GM19452 (cell line): Measurements from ENCODE around the gene DOCK4.

Source experiments
- ATAC-seq: cut with Tn5 transposase; IDR thresholded peaks from one replicate; pipeline ENCODE4 v1.9.1; 2021; ENCODE audit not compliant: unreplicated experiment

DOCK4 gene

DNA sequence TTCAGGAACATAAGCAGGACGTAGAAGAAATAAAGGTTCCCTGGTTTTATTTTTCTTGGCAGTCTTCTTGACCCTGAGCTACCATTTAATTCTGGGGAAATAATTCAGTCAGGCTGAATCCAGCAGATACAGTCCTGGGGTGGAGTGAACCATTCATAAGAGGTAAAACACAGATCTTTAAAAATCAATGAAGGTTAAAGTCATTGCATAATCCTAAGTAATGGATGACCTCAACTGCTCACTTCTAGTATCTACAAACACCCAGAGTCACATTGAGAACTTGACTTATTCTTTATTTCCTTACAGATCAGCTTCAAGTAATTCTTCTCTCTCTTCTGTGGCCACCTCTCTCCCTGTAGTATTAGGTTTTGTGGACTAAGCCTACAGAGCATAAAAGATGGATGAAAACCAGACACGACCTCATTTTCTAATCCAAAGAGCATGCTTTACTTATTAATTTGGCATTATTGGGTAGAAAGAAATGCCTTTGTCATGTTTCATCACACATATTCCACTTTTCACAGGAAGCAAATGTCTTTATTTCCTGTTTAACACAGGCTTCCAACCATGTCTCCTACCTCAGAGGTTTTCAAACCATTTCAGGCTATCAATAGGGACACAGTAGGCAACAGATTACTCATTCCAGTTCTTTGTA lies 461.6 kb downstream of the DOCK4 start:
- no peak for ATAC-seq

DNA sequence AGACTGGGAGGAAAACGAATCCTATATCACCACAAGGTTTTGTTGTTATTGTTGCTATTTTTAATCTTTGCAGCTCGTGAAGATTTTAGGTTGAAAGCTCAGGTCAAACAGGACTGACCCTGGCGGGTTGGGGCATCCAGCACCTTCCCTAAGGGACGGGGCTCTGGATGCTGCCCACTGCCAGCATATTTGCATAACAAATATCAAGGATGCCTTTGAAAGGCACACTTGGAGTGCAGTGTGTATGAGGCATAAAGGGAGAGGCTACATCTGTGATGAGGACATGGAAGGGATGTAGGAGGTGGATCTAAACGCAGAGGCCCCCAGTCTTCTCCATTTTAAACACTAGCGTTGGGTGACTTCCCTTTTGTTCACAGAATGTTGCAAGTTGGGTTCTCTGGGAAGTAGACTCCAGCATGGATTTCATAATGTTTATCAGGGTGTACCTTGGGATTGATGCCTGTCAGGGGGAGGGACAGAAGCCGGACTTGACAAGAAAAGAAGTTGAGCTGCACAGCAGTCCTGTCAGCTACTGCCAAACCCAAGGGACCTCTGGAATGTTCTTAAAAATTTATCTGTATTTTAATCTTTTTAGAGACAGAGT lies 462.9 kb downstream of the DOCK4 start:
- ATAC-seq, result no peak

DNA sequence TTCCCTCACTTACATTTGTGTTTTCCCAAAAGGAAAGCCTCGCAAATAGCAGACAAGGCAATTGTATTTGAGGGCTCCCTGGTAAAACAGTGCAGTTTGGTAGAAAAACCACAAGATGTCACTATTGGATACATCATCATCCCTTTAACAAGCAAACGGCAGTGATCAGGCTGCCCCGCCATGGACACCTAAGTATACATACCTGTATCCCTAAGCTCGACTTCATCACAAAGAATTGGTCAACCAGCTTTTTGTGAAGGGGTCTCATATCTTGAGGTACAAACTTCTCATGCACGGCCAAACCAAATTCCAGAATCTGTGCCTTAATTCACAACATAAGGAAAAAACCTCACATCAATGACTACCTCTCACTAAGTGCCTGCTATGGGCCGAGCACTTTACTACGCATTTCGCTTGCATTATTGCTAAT lies 464.4 kb downstream of the DOCK4 start:
- ATAC-seq, result peak; percentile 86

- no peak for ATAC-seq
These were observed 465.3 kb downstream of the DOCK4 start for GRCh38 chr7:111740942-111741341.

DNA sequence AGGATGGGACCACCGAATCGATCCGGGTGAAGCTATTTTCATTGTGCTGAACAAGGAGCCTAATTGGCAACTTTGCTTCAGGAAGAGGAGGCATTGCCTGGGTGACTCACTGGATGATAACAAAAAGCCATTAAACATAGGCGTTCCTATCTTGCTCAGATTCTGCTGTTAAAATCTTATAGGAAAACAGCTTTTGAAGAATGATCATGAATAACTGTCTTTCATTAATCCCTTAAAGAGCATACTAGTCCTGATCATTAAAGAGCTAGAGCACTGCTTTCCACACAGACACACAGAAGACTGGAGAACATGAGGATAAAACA lies 469.7 kb downstream of the DOCK4 start:
- no peak for ATAC-seq

- ATAC-seq, result no peak
These were observed 470.3 kb downstream of the DOCK4 start for GRCh38 chr7:111735661-111736551.

GRCh38 chr7:111734954-111735660 lies 471.1 kb downstream of the DOCK4 start:
- ATAC-seq, result no peak

GRCh38 chr7:111732923-111733322 lies 473.3 kb downstream of the DOCK4 start:
- no peak for ATAC-seq

DNA sequence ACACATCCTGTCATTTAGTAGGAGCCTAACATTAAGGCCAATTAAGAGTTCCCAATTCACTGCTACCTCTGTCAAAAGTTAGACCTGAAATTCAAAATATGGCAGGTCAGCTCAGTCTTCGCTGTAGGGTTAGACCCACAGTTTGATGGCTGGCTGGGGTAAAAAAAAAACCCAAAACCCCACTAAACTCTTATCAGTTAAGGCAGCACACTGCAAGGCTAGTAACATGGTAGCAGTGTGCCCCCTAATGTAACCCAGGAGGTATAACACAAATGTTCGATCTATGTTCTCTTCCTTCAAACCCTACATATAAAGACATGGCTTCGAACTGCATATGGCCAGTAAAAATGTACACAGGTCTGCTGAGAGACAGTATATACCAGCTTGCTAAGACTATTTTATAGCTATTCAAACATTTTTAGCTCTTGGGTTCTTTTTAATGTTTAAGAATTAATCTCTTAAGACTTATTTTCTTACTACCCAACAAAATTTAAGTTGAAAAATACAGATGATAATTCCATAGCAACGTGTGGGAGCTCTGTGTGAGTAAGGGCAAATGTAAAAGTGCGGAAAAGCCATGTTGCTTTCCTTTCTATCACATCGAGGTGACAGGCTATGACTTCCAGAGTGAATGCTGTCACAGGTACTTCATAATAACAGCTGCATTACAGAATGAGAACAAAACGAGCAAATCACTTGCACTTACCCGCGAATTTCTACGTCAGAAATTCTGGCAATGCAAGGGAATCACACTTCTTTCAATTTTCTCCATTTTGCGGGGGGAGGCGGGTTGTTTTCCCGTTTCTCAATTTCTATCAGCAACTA lies 475.5 kb downstream of the DOCK4 start:
- no peak for ATAC-seq

DNA sequence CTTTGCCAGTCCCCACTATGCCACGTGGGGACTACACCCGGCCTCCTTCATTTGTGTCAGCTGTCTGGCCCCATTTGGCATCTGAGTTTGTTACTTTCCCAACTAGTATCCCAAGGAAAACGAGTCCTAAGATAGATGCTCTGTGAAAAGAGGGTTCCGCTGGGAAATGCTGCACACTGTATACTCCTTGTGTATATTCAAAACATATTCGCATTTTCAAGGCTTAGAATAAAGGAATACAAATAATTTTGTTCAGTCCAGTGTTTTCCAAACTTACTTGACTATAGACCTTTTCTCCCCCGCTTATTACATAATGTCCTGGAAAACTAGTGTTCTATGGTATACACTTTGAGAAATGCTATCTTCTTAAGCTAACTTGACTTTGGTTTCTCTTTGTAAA lies 476.1 kb downstream of the DOCK4 start:
- ATAC-seq, result no peak

DNA sequence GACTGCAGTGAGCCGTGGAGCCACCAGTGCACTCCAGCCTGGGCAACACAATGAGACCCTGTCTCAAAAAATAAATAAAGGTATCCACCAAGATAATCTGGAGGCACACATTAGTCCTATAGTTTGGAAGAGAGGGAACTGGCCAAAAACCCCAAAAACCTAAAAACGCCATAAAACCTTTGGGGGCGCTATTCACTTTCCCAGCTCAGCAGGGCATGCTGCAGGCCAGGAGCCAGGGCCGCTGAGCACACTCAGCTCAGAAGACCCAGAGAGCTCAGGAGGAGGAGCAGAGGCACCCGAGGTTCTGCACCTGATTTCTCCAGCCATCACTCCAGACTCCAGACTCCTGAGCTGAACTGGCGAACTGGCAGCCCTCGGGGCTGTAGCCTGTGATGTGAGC lies 476.7 kb downstream of the DOCK4 start:
- ATAC-seq, result no peak

- no peak for ATAC-seq
These were observed 477.6 kb downstream of the DOCK4 start for GRCh38 chr7:111728635-111728995.

DNA sequence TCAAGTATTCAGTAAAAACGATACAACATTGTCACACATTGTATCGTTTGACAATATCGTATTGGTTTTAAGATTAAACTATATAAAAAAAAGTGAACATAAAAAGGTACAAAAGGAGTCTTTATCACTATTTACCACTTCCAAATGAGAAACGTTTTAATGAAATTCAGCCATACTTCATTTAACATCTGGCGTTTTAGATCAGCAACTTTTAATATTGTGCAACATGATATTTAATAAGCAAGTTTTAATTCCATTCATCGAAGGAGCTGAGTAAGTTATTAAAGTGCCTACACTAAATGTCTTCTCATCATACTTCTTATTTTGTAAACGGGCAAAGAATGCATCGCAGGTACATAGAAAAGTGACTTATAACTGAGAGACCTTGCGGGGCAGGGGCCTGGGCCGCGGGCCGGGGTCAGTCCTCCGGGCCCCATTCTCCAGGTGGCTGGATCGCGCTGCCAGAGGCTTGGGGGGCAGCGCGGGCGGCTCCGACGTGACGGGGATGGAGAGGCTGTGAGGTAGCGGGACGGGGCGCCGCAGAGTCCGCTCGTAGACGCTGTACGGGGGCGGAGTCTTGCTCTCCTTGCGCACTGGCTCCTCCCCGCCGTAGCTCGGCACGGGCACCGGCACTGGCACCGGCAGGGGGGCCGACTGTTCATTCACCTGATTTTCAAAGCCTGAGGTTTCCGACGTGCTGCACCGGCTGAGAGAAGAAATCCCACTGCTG lies 478.1 kb downstream of the DOCK4 start:
- ATAC-seq, result no peak

DNA sequence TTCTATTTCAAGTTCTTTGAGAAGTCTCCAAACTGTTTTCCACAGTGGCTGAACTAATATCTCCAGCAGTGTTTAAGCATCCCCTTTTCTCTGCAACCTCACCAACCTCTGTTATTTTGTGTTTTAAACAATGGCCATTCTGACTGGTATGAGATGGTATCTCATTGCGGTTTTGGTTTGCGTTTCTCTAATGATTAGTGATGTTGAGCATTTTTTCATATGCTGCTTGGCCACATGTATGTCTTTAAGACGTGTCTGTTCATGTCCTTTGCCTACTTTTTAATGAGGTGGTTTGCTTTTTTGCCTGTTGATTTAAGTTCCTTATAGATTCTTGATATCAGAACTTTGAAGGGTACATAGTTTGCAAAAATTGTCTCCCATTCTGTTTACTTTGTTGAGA lies 487.3 kb downstream of the DOCK4 start:
- ATAC-seq, result no peak

- no peak for ATAC-seq
These were observed 494.7 kb downstream of the DOCK4 start for GRCh38 chr7:111711426-111712065.

GRCh38 chr7:111710839-111711380 lies 495.3 kb downstream of the DOCK4 start:
- ATAC-seq, result no peak

DNA sequence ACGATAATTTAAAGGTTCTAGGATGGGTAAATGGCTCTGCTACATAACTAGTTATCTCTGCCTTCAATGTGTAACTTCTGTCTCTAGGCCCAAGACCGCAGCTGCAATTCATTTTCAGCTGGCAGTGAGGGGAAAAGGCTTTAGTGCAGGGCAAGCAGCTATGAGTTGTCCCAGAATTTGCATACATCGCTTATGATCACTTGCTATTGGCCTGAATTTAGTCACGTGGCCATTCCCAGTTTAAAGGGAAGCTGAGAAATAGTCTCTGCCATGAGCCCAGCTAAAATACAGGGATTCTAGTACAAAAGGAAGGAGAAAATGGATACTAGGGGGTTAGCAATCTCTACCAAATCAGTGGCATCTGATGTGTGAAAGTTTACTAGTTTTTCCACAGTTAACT lies 498.1 kb downstream of the DOCK4 start:
- ATAC-seq, result no peak

DNA sequence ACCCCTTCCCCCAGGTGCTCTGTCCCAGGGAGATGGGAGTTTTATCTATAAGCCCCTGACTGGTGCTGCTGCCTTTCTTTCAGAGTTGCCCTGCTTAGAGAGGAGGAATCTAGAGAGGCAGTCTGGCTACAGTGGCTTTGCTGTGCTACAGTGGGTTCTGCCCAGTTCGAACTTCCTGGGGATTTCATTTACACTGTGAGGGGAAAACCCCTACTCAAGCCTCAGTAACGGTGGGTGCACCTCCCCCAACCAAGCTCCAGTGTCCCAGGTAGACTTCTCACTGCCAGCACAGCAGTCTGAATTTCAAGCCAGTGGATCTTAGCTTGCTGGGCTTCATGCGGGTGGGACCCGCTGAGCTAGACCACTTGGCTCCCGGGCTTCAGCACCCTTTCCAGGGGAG lies 500.4 kb downstream of the DOCK4 start:
- no peak for ATAC-seq

DNA sequence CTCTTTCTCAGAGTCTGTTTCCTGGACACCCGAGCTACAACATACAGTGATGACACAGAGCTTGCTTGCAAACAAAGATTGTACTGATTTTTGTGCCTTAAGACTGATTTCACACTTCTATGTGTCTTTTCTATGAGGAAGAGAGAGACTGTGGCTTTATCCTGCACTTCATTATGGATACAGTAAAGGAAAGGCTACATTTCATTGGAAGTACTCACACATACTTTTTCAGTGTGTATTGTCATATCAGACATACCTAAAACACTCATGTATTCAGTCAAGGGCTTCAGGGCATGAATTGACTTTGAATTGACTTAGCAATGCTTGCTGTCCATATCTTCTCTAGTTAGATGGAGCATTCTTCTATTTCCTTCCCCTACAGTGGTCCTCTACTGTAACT lies 508.4 kb downstream of the DOCK4 start:
- ATAC-seq, result no peak
